ENCODE measurements around the gene POLE.

POLE gene

DNA sequence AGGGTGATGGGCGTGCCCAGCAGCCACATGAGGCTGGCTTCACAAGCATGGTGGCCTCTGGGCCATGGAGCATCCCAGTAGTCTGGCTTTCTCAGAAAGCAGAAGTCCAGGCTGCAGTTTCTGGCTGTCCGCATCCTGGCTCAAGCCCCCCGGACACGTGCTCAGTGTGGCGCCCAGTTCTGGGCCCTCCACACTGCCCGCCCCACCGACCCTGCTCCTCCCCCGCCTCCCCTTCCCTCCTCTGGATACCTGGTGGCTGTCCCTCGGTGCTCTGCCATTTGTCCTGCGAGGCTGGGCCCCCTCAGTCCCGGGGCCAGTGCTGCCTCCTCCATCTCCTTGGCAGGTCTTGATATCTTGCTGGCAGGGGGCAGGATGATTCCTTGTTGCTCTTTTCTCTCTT is 108.3 kb downstream of the POLE start (continued):
- TF ChIP-seq ZNF157 (tag by site-specific recombination; IDR thresholded peaks at IDR 0.05) (no peak), MYNN (tag by site-specific recombination; IDR thresholded peaks at IDR 0.05; ENCODE audit: borderline replicate concordance) (no peak), ZBTB8A (tag by site-specific recombination; IDR thresholded peaks at IDR 0.05) (no peak), ZNF341 (tag by site-specific recombination; IDR thresholded peaks at IDR 0.05; ENCODE audit: low read depth) (no peak), ZNF785 (tag by site-specific recombination; IDR thresholded peaks at IDR 0.05) (no peak), ZNF394 (tag by site-specific recombination; IDR thresholded peaks at IDR 0.05; ENCODE audit: borderline replicate concordance) (no peak), RBAK (tag by site-specific recombination; IDR thresholded peaks at IDR 0.05) (no peak), ZNF530 (tag by site-specific recombination; IDR thresholded peaks at IDR 0.05; ENCODE audit: low read depth) (no peak), PRDM1 (tag by site-specific recombination; IDR thresholded peaks at IDR 0.05) (no peak), ZNF621 (tag by site-specific recombination; IDR thresholded peaks at IDR 0.05) (no peak)
- TF ChIP-seq, protein P1, sequence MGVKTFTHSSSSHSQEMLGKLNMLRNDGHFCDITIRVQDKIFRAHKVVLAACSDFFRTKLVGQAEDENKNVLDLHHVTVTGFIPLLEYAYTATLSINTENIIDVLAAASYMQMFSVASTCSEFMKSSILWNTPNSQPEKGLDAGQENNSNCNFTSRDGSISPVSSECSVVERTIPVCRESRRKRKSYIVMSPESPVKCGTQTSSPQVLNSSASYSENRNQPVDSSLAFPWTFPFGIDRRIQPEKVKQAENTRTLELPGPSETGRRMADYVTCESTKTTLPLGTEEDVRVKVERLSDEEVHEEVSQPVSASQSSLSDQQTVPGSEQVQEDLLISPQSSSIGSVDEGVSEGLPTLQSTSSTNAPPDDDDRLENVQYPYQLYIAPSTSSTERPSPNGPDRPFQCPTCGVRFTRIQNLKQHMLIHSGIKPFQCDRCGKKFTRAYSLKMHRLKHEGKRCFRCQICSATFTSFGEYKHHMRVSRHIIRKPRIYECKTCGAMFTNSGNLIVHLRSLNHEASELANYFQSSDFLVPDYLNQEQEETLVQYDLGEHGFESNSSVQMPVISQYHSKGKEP (tag by site-specific recombination; IDR thresholded peaks at IDR 0.05), result no peak
- TF ChIP-seq, protein P2, sequence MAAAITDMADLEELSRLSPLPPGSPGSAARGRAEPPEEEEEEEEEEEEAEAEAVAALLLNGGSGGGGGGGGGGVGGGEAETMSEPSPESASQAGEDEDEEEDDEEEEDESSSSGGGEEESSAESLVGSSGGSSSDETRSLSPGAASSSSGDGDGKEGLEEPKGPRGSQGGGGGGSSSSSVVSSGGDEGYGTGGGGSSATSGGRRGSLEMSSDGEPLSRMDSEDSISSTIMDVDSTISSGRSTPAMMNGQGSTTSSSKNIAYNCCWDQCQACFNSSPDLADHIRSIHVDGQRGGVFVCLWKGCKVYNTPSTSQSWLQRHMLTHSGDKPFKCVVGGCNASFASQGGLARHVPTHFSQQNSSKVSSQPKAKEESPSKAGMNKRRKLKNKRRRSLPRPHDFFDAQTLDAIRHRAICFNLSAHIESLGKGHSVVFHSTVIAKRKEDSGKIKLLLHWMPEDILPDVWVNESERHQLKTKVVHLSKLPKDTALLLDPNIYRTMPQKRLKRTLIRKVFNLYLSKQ (tag by site-specific recombination; IDR thresholded peaks at IDR 0.05; ENCODE audit: borderline replicate concordance), result no peak
- TF ChIP-seq, protein P3, sequence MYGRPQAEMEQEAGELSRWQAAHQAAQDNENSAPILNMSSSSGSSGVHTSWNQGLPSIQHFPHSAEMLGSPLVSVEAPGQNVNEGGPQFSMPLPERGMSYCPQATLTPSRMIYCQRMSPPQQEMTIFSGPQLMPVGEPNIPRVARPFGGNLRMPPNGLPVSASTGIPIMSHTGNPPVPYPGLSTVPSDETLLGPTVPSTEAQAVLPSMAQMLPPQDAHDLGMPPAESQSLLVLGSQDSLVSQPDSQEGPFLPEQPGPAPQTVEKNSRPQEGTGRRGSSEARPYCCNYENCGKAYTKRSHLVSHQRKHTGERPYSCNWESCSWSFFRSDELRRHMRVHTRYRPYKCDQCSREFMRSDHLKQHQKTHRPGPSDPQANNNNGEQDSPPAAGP (tag by site-specific recombination; IDR thresholded peaks at IDR 0.05), result no peak

DNA sequence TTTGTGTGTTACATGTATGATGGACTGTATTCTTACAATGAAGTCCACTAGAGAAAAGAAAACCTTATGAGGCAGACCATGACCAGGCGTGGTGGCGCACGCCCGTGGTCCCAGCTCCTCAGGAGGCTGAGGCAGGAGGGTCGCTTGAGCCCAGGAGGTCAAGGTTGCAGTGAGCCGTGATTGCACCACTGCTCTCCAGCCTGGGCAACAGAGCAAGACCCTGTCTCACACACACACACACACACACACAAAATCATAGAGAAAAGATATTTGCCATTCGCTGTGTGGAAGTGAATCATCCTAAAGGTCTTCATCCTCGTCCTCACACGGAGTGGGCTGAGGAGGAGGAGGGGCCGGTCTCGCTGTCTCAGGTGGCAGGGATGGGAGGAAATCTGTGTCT is 109.0 kb downstream of the POLE start:
- ChIA-PET POLR2A (no interaction called here), CTCF (interaction anchor here (0.6 kb wide), 1 partner anchor 17 kb away, joined by 3 read pairs; no protein-coding TSS in a partner anchor)
- no peak overlapping the region for H3K4me3 ChIP-seq (ENCODE audit: low read depth, low read length)
- no peaks in the 10 kb centered on the region for H3K9me3 ChIP-seq (ENCODE audit: control insufficient read depth, insufficient read depth, low read depth, low read length)
- H3K36me3 ChIP-seq (ENCODE audit: control insufficient read depth in 2 of 2, insufficient read depth in 1 of 2, low read length in 2 of 2), result peaks cover 0 to 62% of the 10 kb centered on the region in 2 experiments; a peak in 2 of 3 replicates
- no peaks in the 10 kb centered on the region for H3K4me1 ChIP-seq (ENCODE audit: control insufficient read depth, insufficient read depth, low read length)
- H3K27ac ChIP-seq (ENCODE audit: extremely low read depth, low read depth, low read length), result no peak overlapping the region
- TF ChIP-seq ZNF112 (tag by site-specific recombination; IDR thresholded peaks at IDR 0.05), result no peak
- TF ChIP-seq, protein P2 (tag by site-specific recombination; IDR thresholded peaks at IDR 0.05; ENCODE audit: borderline replicate concordance), result no peak
- no peak for TF ChIP-seq ZNF292 (tag by site-specific recombination; IDR thresholded peaks at IDR 0.05; ENCODE audit: borderline replicate concordance, low read depth)
- TF ChIP-seq ZNF48 (tag by site-specific recombination; IDR thresholded peaks at IDR 0.05), result no peak
- TF ChIP-seq ZNF121 (tag by site-specific recombination; IDR thresholded peaks at IDR 0.05), result peak; percentile 89
- TF ChIP-seq, protein P4, sequence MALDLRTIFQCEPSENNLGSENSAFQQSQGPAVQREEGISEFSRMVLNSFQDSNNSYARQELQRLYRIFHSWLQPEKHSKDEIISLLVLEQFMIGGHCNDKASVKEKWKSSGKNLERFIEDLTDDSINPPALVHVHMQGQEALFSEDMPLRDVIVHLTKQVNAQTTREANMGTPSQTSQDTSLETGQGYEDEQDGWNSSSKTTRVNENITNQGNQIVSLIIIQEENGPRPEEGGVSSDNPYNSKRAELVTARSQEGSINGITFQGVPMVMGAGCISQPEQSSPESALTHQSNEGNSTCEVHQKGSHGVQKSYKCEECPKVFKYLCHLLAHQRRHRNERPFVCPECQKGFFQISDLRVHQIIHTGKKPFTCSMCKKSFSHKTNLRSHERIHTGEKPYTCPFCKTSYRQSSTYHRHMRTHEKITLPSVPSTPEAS (tag by site-specific recombination; IDR thresholded peaks at IDR 0.05), result 0 out of 2 replicates have a peak, but pooled peaks have one; percentile 18

Data from HEK293 (cell line).